ENCODE data around the gene H6PD. TPM values are rescaled to one million over a fixed set of nuclear protein-coding genes. Genes with fewer than 3 reads are reported as not detected.

The H6PD gene
- total and polyA plus RNA-seq, 4 donors, result 21.5 to 59.8 (median 32.9) TPM

- ATAC-seq (ENCODE audit: insufficient read depth, low FRiP score), result no peak
- Histone ChIP-seq H3K9me3 (ENCODE audit: control insufficient read depth in 4 of 4, insufficient read depth in 3 of 4, low read length in 3 of 4) (no peaks in the 10 kb centered on the region), H3K9ac (ENCODE audit: insufficient read depth in 1 of 2, low read length in 2 of 2) (no peak overlapping the region)
Observed at GRCh38 chr1:9269078-9269501, 34.5 kb downstream of the H6PD start.

GRCh38 chr1:9269721-9270120 lies 35.1 kb downstream of the H6PD start:
- no peaks in the 10 kb centered on the region for H3K9me3 ChIP-seq (ENCODE audit: control insufficient read depth in 4 of 4, insufficient read depth in 3 of 4, low read length in 3 of 4)
- ATAC-seq (ENCODE audit: insufficient read depth, low FRiP score), result no peak
- 86 to 92% methylated on average over 12 of the region's 12 CpGs for WGBS, 2 donors
- peaks cover 0 to 24% (median 6%) of the 10 kb centered on the region in 4 donors for H3K36me3 ChIP-seq (ENCODE audit: control insufficient read depth in 4 of 4, insufficient read depth in 4 of 4, low read length in 4 of 4)
- peaks cover 0 to 2% (median 0%) of the 10 kb centered on the region in 5 donors for H3K4me1 ChIP-seq (ENCODE audit: control insufficient read depth in 5 of 5, insufficient read depth in 5 of 5, low read length in 5 of 5)
- no peak overlapping the region for H3K27ac ChIP-seq (ENCODE audit: low read depth in 1 of 2, low read length in 1 of 2)
- TF ChIP-seq, protein P1, sequence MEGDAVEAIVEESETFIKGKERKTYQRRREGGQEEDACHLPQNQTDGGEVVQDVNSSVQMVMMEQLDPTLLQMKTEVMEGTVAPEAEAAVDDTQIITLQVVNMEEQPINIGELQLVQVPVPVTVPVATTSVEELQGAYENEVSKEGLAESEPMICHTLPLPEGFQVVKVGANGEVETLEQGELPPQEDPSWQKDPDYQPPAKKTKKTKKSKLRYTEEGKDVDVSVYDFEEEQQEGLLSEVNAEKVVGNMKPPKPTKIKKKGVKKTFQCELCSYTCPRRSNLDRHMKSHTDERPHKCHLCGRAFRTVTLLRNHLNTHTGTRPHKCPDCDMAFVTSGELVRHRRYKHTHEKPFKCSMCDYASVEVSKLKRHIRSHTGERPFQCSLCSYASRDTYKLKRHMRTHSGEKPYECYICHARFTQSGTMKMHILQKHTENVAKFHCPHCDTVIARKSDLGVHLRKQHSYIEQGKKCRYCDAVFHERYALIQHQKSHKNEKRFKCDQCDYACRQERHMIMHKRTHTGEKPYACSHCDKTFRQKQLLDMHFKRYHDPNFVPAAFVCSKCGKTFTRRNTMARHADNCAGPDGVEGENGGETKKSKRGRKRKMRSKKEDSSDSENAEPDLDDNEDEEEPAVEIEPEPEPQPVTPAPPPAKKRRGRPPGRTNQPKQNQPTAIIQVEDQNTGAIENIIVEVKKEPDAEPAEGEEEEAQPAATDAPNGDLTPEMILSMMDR (IDR thresholded peaks at IDR 0.05; ENCODE audit: control extremely low read depth, extremely low read depth), result no peak
- no peak overlapping the region for H3K9ac ChIP-seq (ENCODE audit: insufficient read depth in 1 of 2, low read length in 2 of 2)
- no peak for DNase-seq
- no peak overlapping the region for H3K4me3 ChIP-seq
- no peaks in the 10 kb centered on the region for H3K27me3 ChIP-seq (ENCODE audit: control insufficient read depth in 3 of 3, insufficient read depth in 3 of 3, low read length in 2 of 3)

More at GRCh38 chr1:9269078-9269501, 34.5 kb downstream of the H6PD start:
- Histone ChIP-seq H3K4me1 (ENCODE audit: control insufficient read depth in 5 of 5, insufficient read depth in 5 of 5, low read length in 5 of 5) (peaks cover 0 to 2% (median 0%) of the 10 kb centered on the region in 5 donors), H3K4me3 (no peak overlapping the region), H3K36me3 (ENCODE audit: control insufficient read depth in 4 of 4, insufficient read depth in 4 of 4, low read length in 4 of 4) (peaks cover 0 to 31% (median 8%) of the 10 kb centered on the region in 4 donors), H3K27ac (ENCODE audit: low read depth in 1 of 2, low read length in 1 of 2) (no peak overlapping the region), H3K27me3 (ENCODE audit: control insufficient read depth in 3 of 3, insufficient read depth in 3 of 3, low read length in 2 of 3) (no peaks in the 10 kb centered on the region)
- TF ChIP-seq, protein P1 (IDR thresholded peaks at IDR 0.05; ENCODE audit: control extremely low read depth, extremely low read depth), result no peak
- no peak for DNase-seq
- 77 to 79% methylated on average over 17 of the region's 17 CpGs for whole genome bisulfite sequencing, 2 donors

DNA sequence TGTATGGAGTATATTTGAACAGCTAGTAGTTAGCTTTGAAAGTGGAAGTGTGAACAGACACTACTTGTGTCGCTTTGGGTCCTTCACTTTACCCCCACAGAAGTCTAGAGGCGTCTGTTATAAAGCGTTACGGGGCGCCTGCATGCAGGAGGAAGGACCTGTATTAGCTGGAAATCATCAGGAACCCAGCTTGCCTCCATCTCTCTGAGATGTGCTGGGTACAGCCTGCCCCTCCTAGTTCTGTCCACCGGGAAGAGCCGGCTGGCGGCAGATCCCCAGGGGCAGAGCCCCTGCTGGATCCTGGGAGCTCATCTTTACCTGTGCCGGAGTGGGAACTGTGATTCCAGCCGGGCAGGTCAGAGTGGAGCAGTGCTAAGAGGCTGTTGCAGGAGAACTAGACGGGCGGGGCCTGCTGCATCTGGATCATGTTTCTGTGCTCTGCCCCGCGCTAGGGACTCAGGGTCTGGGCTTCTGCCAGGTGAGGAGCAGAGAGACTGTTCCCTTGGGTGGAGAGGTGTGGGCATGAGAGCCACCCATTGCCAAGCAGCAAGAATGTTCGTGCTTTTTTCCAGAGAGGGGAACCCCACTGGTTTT lies 35.8 kb downstream of the H6PD start:
- DNase-seq (no peak), ATAC-seq (ENCODE audit: insufficient read depth, low FRiP score) (no peak)
- Histone ChIP-seq H3K9ac (ENCODE audit: insufficient read depth in 1 of 2, low read length in 2 of 2) (no peak overlapping the region), H3K27me3 (ENCODE audit: control insufficient read depth in 3 of 3, insufficient read depth in 3 of 3, low read length in 2 of 3) (no peaks in the 10 kb centered on the region), H3K9me3 (ENCODE audit: control insufficient read depth in 4 of 4, insufficient read depth in 3 of 4, low read length in 3 of 4) (no peaks in the 10 kb centered on the region), H3K27ac (ENCODE audit: low read depth in 1 of 2, low read length in 1 of 2) (no peak overlapping the region), H3K4me1 (ENCODE audit: control insufficient read depth in 5 of 5, insufficient read depth in 5 of 5, low read length in 5 of 5) (peaks cover 0 to 2% (median 0%) of the 10 kb centered on the region in 5 donors), H3K4me3 (no peak overlapping the region), H3K36me3 (ENCODE audit: control insufficient read depth in 4 of 4, insufficient read depth in 4 of 4, low read length in 4 of 4) (peaks cover 0 to 19% (median 3%) of the 10 kb centered on the region in 4 donors)
- 79 to 87% methylated on average over 15 of the region's 15 CpGs for WGBS, 2 donors
- TF ChIP-seq, protein P1 (IDR thresholded peaks at IDR 0.05; ENCODE audit: control extremely low read depth, extremely low read depth), result no peak

Measured in lung (tissue), 12 donors.